GM12875 (cell line): ENCODE results near the gene ZBTB17.

ENCODE experiments used
- H3K4me3 ChIP-seq: one replicate; pipeline ENCODE4 v1.5.1; 2011; ENCODE audit warnings: low read depth, low read length, control low read depth
- CTCF ChIP-seq: IDR thresholded peaks from 2 replicates; pipeline ENCODE4 v1.5.1; 2011; ENCODE audit warnings: low read depth, mild to moderate bottlenecking, control low read depth, inconsistent platforms, low read length, moderate library complexity, borderline replicate concordance; ENCODE audit not compliant: insufficient read depth

Gene ZBTB17

GRCh38 chr1:15958793-15959192 is 17.1 kb downstream of the ZBTB17 start:
- H3K4me3 ChIP-seq, result no peak overlapping the region
- no peak for TF ChIP-seq CTCF

GRCh38 chr1:15958111-15958510 is 17.8 kb downstream of the ZBTB17 start:
- H3K4me3 ChIP-seq, result no peak overlapping the region
- no peak for TF ChIP-seq CTCF

GRCh38 chr1:15957221-15958095 is 18.4 kb downstream of the ZBTB17 start:
- no peak overlapping the region for H3K4me3 ChIP-seq
- TF ChIP-seq CTCF, result no peak

- no peak overlapping the region for H3K4me3 ChIP-seq
- no peak for TF ChIP-seq CTCF
Measured at GRCh38 chr1:15956150-15956549, 19.8 kb downstream of the ZBTB17 start.

GRCh38 chr1:15955552-15955951 is 20.3 kb downstream of the ZBTB17 start:
- TF ChIP-seq CTCF, result no peak
- no peak overlapping the region for H3K4me3 ChIP-seq

- TF ChIP-seq CTCF, result no peak
Measured at GRCh38 chr1:15954316-15954715, 21.6 kb downstream of the ZBTB17 start.

GRCh38 chr1:15953791-15954241 is 22.1 kb downstream of the ZBTB17 start:
- H3K4me3 ChIP-seq, result no peak overlapping the region
- TF ChIP-seq CTCF, result no peak

More at GRCh38 chr1:15954316-15954715, 21.6 kb downstream of the ZBTB17 start:
- no peak overlapping the region for H3K4me3 ChIP-seq
